ENCODE measurements around the gene DAGLB. TPM values are rescaled to one million over a fixed set of nuclear protein-coding genes. Genes with fewer than 3 reads are reported as not detected.

The DAGLB gene
- total RNA-seq, 2 donors from 2014 or later = 9.7 to 20.4 TPM

- no peaks in the 10 kb centered on the region for H3K27me3 ChIP-seq (replicated peaks; ENCODE audit: insufficient read depth)
- no peaks in the 10 kb centered on the region for H3K36me3 ChIP-seq
- intact Hi-C loops (cut with DNase I) = no loop called here
- H3K4me1 ChIP-seq (replicated peaks) = no peaks in the 10 kb centered on the region
- DNase-seq (ENCODE audit: low spot score) = no peak
- 81% methylated on average over 3 of the region's 3 CpGs for WGBS
- peak overlapping the region in 1 of 2 donors; percentile 9 for H3K27ac ChIP-seq
- H3K9me3 ChIP-seq = no peaks in the 10 kb centered on the region
- TF ChIP-seq CTCF (IDR thresholded peaks at IDR 0.05) = no peak
- TF ChIP-seq POLR2AphosphoS5 (IDR thresholded peaks at IDR 0.05) = no peak
- TF ChIP-seq POLR2A (IDR thresholded peaks at IDR 0.05) = no peak
- H3K4me3 ChIP-seq = no peak overlapping the region
These were observed 54.1 kb downstream of the DAGLB start for GRCh38 chr7:6393667-6394056.

- no peak for TF ChIP-seq POLR2AphosphoS5 (IDR thresholded peaks at IDR 0.05)
- TF ChIP-seq CTCF (IDR thresholded peaks at IDR 0.05) = no peak
- no peak for TF ChIP-seq POLR2A (IDR thresholded peaks at IDR 0.05)
- no peaks in the 10 kb centered on the region for H3K4me1 ChIP-seq (replicated peaks)
- WGBS = 69% methylated on average over 11 of the region's 11 CpGs
- peak overlapping the region in 1 of 2 donors; percentile 9 for H3K27ac ChIP-seq
- intact Hi-C loops (cut with DNase I) = no loop called here
- no peaks in the 10 kb centered on the region for H3K27me3 ChIP-seq (replicated peaks; ENCODE audit: insufficient read depth)
- no peak overlapping the region for H3K4me3 ChIP-seq
- H3K36me3 ChIP-seq = no peaks in the 10 kb centered on the region
- H3K9me3 ChIP-seq = no peaks in the 10 kb centered on the region
- peak; percentile 49 for DNase-seq (ENCODE audit: low spot score)
These were observed 54.8 kb downstream of the DAGLB start for GRCh38 chr7:6392712-6393666.

GRCh38 chr7:6389728-6390127, 58.0 kb downstream of the DAGLB start:
- no peak overlapping the region for H3K4me3 ChIP-seq
- no peaks in the 10 kb centered on the region for H3K27me3 ChIP-seq (replicated peaks; ENCODE audit: insufficient read depth)
- DNase-seq (ENCODE audit: low spot score) = no peak
- peaks cover 6% of the 10 kb centered on the region for H3K4me1 ChIP-seq (replicated peaks)
- no peaks in the 10 kb centered on the region for H3K36me3 ChIP-seq
- no peak overlapping the region for H3K27ac ChIP-seq
- H3K9me3 ChIP-seq = no peaks in the 10 kb centered on the region
- intact Hi-C loops (cut with DNase I) = no loop called here
- 90% methylated on average over 2 of the region's 2 CpGs for WGBS
- TF ChIP-seq POLR2A (IDR thresholded peaks at IDR 0.05) = no peak
- no peak for TF ChIP-seq CTCF (IDR thresholded peaks at IDR 0.05)
- TF ChIP-seq POLR2AphosphoS5 (IDR thresholded peaks at IDR 0.05) = no peak

- DNase-seq (ENCODE audit: low spot score) = no peak
- intact Hi-C loops (cut with DNase I) = no loop called here
- H3K9me3 ChIP-seq = no peaks in the 10 kb centered on the region
- no peaks in the 10 kb centered on the region for H3K36me3 ChIP-seq
- WGBS = 77% methylated on average over 7 of the region's 7 CpGs
- TF ChIP-seq CTCF (IDR thresholded peaks at IDR 0.05) = no peak
- TF ChIP-seq POLR2AphosphoS5 (IDR thresholded peaks at IDR 0.05) = no peak
- TF ChIP-seq POLR2A (IDR thresholded peaks at IDR 0.05) = no peak
- no peak overlapping the region for H3K27ac ChIP-seq
- peaks cover 14% of the 10 kb centered on the region for H3K4me1 ChIP-seq (replicated peaks)
- H3K4me3 ChIP-seq = no peak overlapping the region
- H3K27me3 ChIP-seq (replicated peaks; ENCODE audit: insufficient read depth) = no peaks in the 10 kb centered on the region
These were observed 59.9 kb downstream of the DAGLB start for GRCh38 chr7:6387734-6388294.

All from prostate gland (tissue), 2 donors.